Iris pigment epithelial cell (primary cell): ENCODE measurements around the gene LAMB4.

Experiments used
- DNase-seq: peaks from one replicate; pipeline ENCODE4 v3.0.0-alpha.2; 2011; ENCODE audit warnings: low read depth

LAMB4 gene

GRCh38 chr7:108112683-108113082, 17.5 kb downstream of the LAMB4 start:
- no peak for DNase-seq

- no peak for DNase-seq
These were observed 20.8 kb downstream of the LAMB4 start for GRCh38 chr7:108109221-108109908.

DNA sequence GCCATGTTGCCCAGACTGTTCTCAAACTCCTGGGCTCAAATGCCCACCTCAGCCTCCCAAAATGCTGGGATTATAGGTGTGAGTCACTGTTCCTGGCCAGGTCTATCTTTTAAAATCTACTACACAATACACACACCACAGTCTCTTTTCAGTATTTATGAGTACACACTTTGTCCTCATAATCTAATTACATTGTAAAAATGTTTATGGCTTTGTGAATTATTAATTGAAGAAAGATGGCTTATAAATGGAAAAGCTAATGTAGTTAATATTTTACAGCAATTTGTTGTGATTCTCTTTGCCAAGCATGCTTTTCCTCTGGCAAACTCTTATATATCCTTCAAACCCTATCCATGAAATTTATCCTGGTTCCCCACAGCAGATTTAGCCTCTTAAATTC, 22.0 kb downstream of the LAMB4 start:
- DNase-seq: no peak

GRCh38 chr7:108104324-108104723, 25.8 kb downstream of the LAMB4 start:
- no peak for DNase-seq

- DNase-seq: no peak
These were observed 26.4 kb downstream of the LAMB4 start for GRCh38 chr7:108103558-108104298.

DNA sequence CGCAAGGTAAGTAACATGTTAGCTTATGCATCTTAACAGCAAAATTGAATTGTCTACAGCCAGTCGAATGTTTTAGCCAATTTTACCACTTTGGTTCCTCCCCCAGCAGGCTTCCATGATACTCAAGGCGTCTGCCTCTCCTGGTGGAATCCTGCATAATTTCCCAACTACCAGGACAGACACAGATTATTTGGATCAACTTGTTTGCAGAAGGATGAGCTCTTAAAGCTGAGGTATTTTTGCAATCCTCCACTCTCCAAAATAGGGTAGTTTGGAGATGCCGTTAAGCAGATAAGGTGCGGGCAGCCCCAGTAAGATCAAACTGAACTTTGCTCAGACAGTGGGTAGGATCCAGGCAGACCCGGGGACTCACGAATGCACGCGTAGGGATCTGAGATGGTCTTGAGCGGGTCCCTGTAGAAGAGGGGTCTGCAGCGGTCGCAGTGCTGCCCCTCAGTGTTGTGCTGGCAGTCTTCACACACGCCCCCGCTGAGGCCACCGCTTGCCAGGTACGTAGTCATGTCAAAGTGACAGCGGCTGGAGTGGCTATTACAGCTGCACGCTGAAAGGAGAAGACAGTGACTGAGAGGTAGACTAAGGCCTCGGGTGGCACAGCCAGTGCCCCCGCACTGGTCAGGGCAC, 27.4 kb downstream of the LAMB4 start:
- DNase-seq: no peak

- no peak for DNase-seq
These were observed 28.4 kb downstream of the LAMB4 start for GRCh38 chr7:108101759-108102158.

DNA sequence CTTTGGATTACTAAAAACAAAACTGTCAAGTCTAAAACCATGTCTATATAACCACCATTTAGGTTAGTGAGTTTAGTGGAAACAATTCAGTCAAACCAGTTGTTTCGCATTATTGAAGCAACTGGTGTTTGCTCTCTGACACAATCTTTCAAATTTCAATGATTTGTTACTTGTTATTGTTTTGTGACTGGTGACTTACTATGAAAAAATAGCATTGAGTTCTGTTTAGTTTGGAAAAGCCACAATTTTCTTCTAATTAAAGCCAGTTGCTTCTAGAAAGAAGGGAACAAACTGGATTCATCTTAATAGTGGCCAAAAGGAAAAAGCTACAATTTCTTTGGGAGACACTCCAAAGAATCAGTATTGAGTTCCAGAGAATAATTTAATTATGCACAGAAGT, 30.4 kb downstream of the LAMB4 start:
- DNase-seq: no peak

GRCh38 chr7:108097703-108098102, 32.5 kb downstream of the LAMB4 start:
- DNase-seq: peak; percentile 31

- no peak for DNase-seq
These were observed 33.2 kb downstream of the LAMB4 start for GRCh38 chr7:108096996-108097395.

- DNase-seq: peak; percentile 92
These were observed 35.0 kb downstream of the LAMB4 start for GRCh38 chr7:108094933-108095710.

DNA sequence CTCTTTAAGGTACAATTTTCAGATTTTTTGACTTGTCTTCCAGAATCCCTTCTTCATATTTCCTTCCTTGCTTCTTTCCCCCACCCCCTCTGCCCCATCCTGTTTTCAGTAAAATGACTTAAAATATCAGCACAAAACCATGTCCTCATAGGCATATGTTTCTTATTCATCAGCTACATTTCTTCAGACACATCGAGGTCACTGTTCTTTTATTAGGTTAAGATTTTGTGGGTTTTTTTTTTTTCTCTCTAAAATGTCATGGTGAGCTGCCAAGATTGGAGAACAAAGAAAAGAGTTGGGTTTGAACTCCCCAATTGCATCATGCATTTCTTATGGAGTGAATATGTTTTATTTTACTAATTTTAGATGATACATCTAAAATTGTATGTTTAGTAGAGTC, 35.8 kb downstream of the LAMB4 start:
- peak; percentile 92 for DNase-seq

GRCh38 chr7:108093851-108094331, 36.3 kb downstream of the LAMB4 start:
- DNase-seq: peak; percentile 50

DNA sequence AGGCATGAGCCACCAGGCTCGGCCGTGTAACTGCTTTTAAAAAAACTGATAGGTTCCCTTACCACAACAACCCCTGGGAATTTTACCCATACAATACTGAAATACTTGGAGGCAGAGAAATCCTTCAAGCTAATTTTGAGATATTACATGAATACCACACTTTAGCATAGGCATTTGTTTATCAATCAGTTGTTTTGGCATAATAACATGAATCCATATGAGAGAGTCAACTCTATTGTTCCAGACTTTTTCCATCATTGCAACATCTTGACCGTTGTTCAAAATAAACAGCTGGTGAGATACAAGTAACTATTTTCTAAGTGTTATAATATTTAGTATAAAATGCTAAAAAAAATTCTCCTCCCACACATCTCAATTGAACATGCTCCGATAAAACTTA, 36.8 kb downstream of the LAMB4 start:
- peak; percentile 63 for DNase-seq

- DNase-seq: peak; percentile 54
These were observed 38.7 kb downstream of the LAMB4 start for GRCh38 chr7:108091461-108091831.

- no peak for DNase-seq
These were observed 39.2 kb downstream of the LAMB4 start for GRCh38 chr7:108090791-108091460.

DNA sequence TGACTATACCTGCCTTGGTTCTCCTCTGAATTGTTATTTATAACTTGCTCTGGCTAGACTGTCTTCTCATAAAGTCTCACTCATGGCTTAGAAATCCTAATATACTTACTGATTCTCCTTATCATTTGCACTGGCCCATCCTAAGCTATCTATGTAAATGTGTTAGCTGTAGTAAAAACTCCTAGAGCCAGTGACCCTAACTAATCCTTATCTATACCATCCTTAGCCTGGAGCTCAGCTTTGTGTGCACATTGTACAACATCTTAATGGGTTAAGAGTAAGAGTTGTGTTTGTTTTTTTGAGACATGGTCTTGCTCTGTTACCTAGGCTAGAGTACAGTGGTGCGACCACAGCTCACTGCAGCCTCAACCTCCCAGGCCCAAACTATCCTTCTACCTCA, 40.8 kb downstream of the LAMB4 start:
- no peak for DNase-seq

- peak; percentile 12 for DNase-seq
These were observed 41.4 kb downstream of the LAMB4 start for GRCh38 chr7:108088729-108089128.

DNA sequence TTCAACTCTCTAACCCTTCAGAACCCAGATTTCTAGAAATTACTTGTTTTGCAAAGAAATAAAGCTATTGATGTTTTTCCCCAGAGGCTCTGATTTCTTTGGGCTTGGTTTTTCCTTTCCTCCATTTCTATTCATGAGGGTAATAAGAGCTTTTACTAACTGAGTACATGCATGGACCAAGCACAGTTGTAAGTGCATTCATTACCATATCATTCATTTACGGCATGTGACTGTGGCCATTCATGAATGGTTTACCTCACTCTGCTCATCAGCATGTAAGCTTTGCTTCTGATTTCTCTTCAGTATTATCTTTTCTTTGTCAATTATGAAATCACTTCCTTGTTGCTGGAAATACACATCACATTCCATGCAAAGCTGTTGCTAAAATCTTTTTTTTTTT, 42.4 kb downstream of the LAMB4 start:
- no peak for DNase-seq

- peak; percentile 27 for DNase-seq
These were observed 43.2 kb downstream of the LAMB4 start for GRCh38 chr7:108086962-108087361.

DNA sequence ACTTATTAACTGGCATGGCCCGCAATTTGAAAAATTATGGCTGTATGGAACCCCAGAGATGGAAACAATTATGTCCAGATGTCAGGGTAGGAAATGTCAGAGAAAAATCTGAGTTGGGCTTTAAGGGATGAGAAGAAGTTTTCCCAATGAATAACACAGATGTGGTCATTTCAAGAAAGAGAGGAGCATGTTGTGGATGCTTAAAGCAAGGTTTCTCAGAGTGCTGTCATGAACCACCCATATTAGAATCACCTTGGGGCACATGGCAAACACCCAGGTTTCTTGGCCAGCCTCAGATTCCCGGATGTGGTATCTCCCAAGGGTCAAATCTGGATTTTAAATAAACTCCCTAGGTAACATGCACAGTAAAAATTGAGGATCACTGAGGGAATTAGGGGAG, 43.6 kb downstream of the LAMB4 start:
- DNase-seq: no peak

GRCh38 chr7:108083980-108084379, 46.2 kb downstream of the LAMB4 start:
- no peak for DNase-seq
